ENCODE measurements around the gene GPHN.

- TF ChIP-seq CTCF (IDR thresholded peaks at IDR 0.05; ENCODE audit: low read length) (no peak), EZH2 (IDR thresholded peaks at IDR 0.05; ENCODE audit: borderline replicate concordance, low read length) (no peak)
Measured at GRCh38 chr14:67019796-67020195, 511.8 kb downstream of the GPHN start.
